KBM-7 (cell line): Measurements from ENCODE around the gene MUSTN1.

ENCODE experiments used
- DNase-seq: peaks from one replicate; pipeline ENCODE4 v3.0.0-alpha.2; 2015
- in situ Hi-C: fragments of 300-500 bp; cut with MboI; formaldehyde crosslinking; loops from 2 replicates; pipeline ENCODE4 v1.14.3; 2020; ENCODE audit warnings: low sequenced_read_pairs, low pct_unique_long_range_greater_than_20kb, mixed read lengths

The MUSTN1 gene

GRCh38 chr3:52834871-52835501 lies at the start of gene MUSTN1:
TSS of gene MUSTN1 (minus strand) at chr3:52835019. CDS start at chr3:52834948, 71 bp downstream.
- no peak for DNase-seq
- in situ Hi-C loops, result no loop called here

- DNase-seq, result no peak
- in situ Hi-C loops, result no loop called here
These were observed 47.6 kb upstream of the MUSTN1 start for GRCh38 chr3:52882377-52882776.

DNA sequence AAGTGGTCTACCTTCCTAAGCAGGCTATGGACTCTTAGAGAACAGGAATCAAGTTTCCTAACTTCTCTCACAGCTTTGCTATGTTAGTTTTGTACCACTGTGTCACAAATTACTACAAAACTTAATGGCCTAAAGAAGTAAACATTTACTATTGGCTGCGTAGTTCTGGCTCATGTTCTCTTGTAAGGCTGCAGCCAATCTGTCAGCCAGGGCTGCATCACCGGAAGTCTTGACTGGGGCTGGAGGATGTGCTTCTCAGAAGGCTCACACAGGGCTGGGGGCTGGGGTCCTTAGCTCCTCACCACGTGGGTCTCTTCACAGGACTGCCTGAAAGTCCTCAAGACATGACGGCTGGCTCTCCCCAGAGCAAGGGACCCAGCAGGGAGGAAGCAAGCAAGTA lies 47.1 kb upstream of the MUSTN1 start:
- no peak for DNase-seq
- in situ Hi-C loops, result no loop called here

DNA sequence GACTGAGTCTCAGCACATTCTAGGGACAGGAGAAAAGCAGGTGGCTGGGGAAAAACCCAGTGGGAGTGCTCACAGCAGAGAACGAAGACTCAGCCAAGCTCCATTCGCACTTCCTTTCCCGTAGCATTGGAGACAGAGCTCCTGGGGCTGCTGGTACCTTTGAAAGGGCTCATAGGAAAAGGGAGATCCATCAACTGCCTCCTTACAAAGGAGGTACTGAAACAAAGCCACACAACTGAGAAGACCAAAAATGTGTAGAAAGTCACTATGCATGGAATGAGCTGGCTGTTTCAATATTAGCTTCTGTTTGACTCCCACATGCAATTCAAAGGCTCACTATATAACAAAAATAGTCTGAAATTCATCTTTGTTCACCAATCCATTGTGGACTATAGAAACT lies 45.7 kb upstream of the MUSTN1 start:
- no peak for DNase-seq
- in situ Hi-C loops, result no loop called here

DNA sequence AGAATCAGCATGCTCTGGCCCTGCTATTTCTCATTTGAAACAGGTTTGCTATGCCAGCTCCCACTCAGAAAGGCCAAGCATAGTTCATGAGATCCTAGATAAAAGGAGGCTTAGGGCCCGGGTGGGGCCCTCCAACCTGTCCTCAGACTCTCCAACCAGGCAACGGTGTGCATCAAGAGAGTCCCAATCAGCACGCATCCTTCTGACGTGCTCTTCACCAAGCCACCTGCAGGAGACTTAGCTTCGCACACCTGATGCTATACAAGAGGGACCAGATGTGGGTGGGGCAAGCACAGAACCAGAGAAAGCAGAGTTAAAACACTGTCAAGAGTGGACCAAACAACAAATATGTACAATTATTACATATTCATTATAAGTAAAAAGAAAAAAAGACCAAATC lies 45.2 kb upstream of the MUSTN1 start:
- in situ Hi-C loops, result no loop called here
- DNase-seq, result no peak

- no peak for DNase-seq
- in situ Hi-C loops, result no loop called here
These were observed 44.8 kb upstream of the MUSTN1 start for GRCh38 chr3:52879581-52879980.

DNA sequence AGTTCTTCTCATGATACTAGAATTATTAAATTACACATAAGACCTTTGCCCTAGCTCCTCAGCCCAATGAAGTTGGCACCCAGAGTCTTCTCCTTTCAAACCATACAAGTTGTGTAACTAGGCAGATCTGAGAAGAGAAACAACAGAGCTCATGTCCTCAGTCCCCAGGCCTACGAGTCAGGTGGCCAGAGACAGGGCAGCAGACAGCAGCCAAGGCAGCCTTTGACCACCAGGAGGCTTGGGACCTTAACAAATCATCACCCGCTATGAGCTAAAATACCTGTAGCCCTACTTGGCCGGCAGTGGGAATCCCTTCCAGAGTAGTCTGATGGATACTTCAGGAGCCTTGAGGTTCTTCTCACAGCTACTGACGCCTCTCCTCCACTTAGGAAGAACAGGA lies 44.3 kb upstream of the MUSTN1 start:
- in situ Hi-C loops, result no loop called here
- no peak for DNase-seq

DNA sequence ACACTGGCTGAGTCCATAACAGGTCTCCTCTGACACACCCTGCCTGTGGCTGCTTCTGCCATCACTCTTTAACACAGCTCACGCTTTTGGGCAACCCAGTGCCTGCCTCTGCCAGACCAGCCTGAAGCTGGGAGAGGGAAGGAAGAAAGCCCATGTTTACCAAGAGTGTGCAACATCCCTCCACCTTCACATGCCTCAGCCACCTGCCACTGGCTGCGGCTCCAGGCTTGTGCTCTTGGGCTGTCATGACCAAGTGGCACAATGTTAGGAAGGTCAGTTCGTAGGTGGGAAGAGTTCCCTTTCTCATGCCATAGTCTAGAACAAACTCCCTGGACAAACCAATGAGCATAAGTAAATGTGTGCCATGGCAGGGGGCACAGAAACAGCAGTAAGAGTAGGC lies 42.3 kb upstream of the MUSTN1 start:
- in situ Hi-C loops, result no loop called here
- DNase-seq, result no peak

- in situ Hi-C loops, result no loop called here
- DNase-seq, result no peak
These were observed 40.2 kb upstream of the MUSTN1 start for GRCh38 chr3:52874864-52875587.

DNA sequence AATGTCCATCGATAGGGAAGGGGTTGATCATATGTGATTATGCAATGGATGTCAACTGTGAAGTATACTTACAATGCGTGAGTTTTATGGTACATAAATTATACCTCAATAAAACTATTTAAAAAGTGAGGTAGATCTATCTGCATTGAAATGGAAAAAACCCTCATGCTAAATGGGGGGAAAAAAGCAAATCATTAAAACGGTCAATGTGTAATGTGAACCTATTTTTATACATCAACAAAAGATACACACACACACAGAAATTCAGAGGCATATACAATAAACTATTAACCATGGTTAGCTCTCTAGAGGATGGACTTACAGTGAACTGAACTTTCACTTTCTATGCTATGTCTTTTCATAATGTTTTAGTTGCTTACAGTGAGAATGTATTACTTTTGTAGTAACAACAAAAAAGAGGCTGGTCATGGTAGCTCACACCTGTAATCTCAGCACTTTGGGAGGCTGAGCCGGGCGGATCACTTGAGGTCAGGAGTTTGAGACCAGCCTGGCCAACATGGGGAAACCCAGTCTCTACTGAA lies 39.4 kb upstream of the MUSTN1 start:
- no peak for DNase-seq
- in situ Hi-C loops, result no loop called here

GRCh38 chr3:52873433-52874159 lies 38.8 kb upstream of the MUSTN1 start:
- DNase-seq, result no peak
- in situ Hi-C loops, result no loop called here

GRCh38 chr3:52872245-52872644 lies 37.4 kb upstream of the MUSTN1 start:
- no peak for DNase-seq
- in situ Hi-C loops, result no loop called here

- in situ Hi-C loops, result no loop called here
- DNase-seq, result no peak
These were observed 36.9 kb upstream of the MUSTN1 start for GRCh38 chr3:52871761-52872160.

DNA sequence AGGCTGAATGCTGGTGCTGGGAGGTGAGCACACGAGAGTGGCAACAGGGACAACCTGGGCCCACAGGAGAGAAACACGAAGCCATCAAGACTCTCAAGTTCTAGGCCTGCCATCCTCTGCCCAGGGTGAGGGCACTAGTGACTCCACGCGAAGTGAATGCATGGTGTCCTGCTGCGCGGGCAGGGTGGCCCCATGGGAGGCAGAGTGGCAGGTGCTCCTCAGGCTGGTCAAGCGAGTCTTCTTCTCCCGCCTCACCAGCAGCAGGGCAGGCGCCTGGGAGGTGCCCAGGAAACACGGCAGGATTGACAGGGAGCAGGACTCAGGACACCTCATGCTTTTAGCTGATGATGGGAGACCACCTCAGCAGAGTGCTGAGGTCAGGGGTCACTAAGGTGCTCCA lies 35.7 kb upstream of the MUSTN1 start:
- no peak for DNase-seq
- in situ Hi-C loops, result no loop called here

GRCh38 chr3:52866427-52866826 lies 31.6 kb upstream of the MUSTN1 start:
- in situ Hi-C loops, result no loop called here
- no peak for DNase-seq

- in situ Hi-C loops, result no loop called here
- no peak for DNase-seq
These were observed 31.2 kb upstream of the MUSTN1 start for GRCh38 chr3:52865994-52866393.

DNA sequence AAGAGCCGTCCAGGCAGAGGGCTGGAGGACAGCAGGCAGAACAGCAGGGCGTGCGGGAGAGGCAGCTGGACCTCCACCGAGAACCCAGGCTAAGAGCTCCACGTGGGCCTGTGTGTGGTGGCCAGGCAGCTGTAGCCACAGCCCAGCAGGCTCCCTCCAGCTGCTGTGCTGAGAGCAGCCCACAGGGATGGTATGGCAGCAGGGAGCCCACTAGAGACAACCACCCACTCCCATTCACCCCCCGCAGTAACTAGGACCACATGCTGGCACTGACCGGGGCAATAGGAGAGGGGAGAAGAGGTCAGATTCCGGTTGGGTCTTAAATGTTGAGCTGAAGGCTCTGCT lies 25.6 kb upstream of the MUSTN1 start:
- no peak for DNase-seq
- in situ Hi-C loops, result no loop called here

- in situ Hi-C loops, result no loop called here
These were observed 25.0 kb upstream of the MUSTN1 start for GRCh38 chr3:52859686-52860423.

DNA sequence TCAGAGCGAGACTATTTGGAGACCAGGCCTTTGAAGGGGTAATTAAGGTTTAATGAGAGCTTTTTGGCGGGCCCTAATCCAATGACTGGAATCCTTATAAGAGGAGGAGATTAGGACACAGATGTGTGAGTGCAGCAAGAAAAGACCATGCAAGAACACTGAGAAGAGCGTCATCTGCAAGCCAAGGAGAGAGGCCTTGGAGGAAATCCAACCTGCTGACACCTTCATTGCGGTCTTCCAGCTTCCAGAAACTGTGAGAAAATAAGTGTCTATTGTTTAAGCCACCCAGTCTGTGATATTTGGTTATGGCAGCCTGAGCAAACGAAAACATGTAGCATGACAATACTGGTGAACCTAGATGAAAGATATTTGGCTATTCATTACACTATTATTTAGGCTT lies 23.0 kb upstream of the MUSTN1 start:
- DNase-seq, result no peak
- in situ Hi-C loops, result no loop called here

More at GRCh38 chr3:52859686-52860423, 25.0 kb upstream of the MUSTN1 start:
- DNase-seq, result no peak

- no peak for DNase-seq
- in situ Hi-C loops, result no loop called here
These were observed 22.3 kb upstream of the MUSTN1 start for GRCh38 chr3:52857133-52857532.
